Mesendoderm (in vitro differentiated cells): ENCODE measurements around the gene FKBP6. TPM values are rescaled to one million over a fixed set of nuclear protein-coding genes. Genes with fewer than 3 reads are reported as not detected.
"Not testable (repeated sequence)": the region's sequence is repeated elsewhere in the genome, so short reads cannot be mapped to it uniquely, and the experiment has no call there.

Source experiments
- DNase-seq: peaks from one replicate; pipeline ENCODE4 v3.0.0; 2013
- H2AK5ac ChIP-seq: 2 replicates; pipeline ENCODE4 v1.6.1; 2013; ENCODE audit warnings: low read length, inconsistent platforms
- H2BK120ac ChIP-seq: 2 replicates; pipeline ENCODE4 v1.6.1; 2013; ENCODE audit warnings: low read depth, mild to moderate bottlenecking, low read length, moderate library complexity, mixed read lengths
- H2BK15ac ChIP-seq: replicated peaks from 2 replicates; pipeline ENCODE4 v1.6.1; 2013; ENCODE audit warnings: low read depth, mild to moderate bottlenecking, moderate library complexity
- H2BK5ac ChIP-seq: 2 replicates; pipeline ENCODE4 v1.6.1; 2013; ENCODE audit warnings: low read length, inconsistent platforms
- H3K18ac ChIP-seq: 2 replicates; pipeline ENCODE4 v1.6.1; 2013; ENCODE audit warnings: mild to moderate bottlenecking, low read length, mixed read lengths
- H3K23ac ChIP-seq: one replicate; pipeline ENCODE4 v1.6.1; 2013; ENCODE audit warnings: low read length
- H3K27ac ChIP-seq: 2 replicates; pipeline ENCODE4 v1.5.1; 2013; ENCODE audit warnings: low read depth, mild to moderate bottlenecking, inconsistent platforms, low read length, moderate library complexity
- H3K27me3 ChIP-seq: 2 replicates; pipeline ENCODE4 v1.6.1; 2013; ENCODE audit warnings: low read length, control low read depth, mild to moderate bottlenecking, inconsistent platforms; ENCODE audit not compliant: insufficient read depth, poor library complexity
- H3K36me3 ChIP-seq: 2 replicates; pipeline ENCODE4 v1.6.1; 2013; ENCODE audit warnings: low read length, inconsistent platforms; ENCODE audit not compliant: control insufficient read depth, insufficient read depth
- H3K4ac ChIP-seq: one replicate; pipeline ENCODE4 v1.6.1; 2013; ENCODE audit warnings: low read depth, mild to moderate bottlenecking, low read length, moderate library complexity
- H3K4me1 ChIP-seq: 2 replicates; pipeline ENCODE4 v1.6.1; 2013; ENCODE audit warnings: low read depth, low read length, inconsistent platforms; ENCODE audit not compliant: control insufficient read depth
- H3K4me2 ChIP-seq: 2 replicates; pipeline ENCODE4 v1.6.1; 2013; ENCODE audit warnings: low read length
- H3K4me3 ChIP-seq: 2 replicates; pipeline ENCODE4 v1.5.1; 2013; ENCODE audit warnings: mild to moderate bottlenecking, low read length
- H3K56ac ChIP-seq: one replicate; pipeline ENCODE4 v1.6.1; 2013; ENCODE audit warnings: low read length
- H3K79me1 ChIP-seq: 2 replicates; pipeline ENCODE4 v1.6.1; 2013; ENCODE audit warnings: low read length, inconsistent platforms
- H3K79me2 ChIP-seq: 2 replicates; pipeline ENCODE4 v1.6.1; 2013; ENCODE audit warnings: mild to moderate bottlenecking, low read length; ENCODE audit not compliant: control insufficient read depth, insufficient read depth
- H3K9ac ChIP-seq: 2 replicates; pipeline ENCODE4 v1.6.1; 2013; ENCODE audit warnings: low read length, inconsistent platforms
- H4K5ac ChIP-seq: one replicate; pipeline ENCODE4 v1.6.1; 2013; ENCODE audit warnings: low read length
- H4K8ac ChIP-seq: one replicate; pipeline ENCODE4 v1.6.1; 2013; ENCODE audit warnings: low read depth, mild to moderate bottlenecking, control low read depth, low read length, moderate library complexity
- WGBS: extraction: QIAGEN DNeasy Blood & Tissue Kit; methylation state at CpG from one replicate; pipeline ENCODE4 v1.1.7; 2013; ENCODE audit warnings: low lambda C conversion rate, missing lambda C conversion rate; ENCODE audit not compliant: insufficient coverage; ENCODE audit errors: extremely low coverage; 5-methylcytosine and 5-hydroxymethylcytosine counted together
- polyA plus RNA-seq, 2 experiments: library from polyadenylated mRNA; stranded (reverse); fragments of 200-250 nt; gene quantifications; one replicate each; pipeline ENCODE4 v1.2.3, GENCODE V29; 2013

Gene FKBP6
- polyA plus RNA-seq (2013, experiment 1 of 2): 0.07 TPM
- 0.06 TPM for polyA plus RNA-seq (2013, experiment 2 of 2)

- DNase-seq, H2BK120ac ChIP-seq, H3K4me3 ChIP-seq, H4K5ac ChIP-seq, H3K4ac ChIP-seq, H3K36me3 ChIP-seq, H4K8ac ChIP-seq, H3K79me1 ChIP-seq, H3K27ac ChIP-seq, H3K79me2 ChIP-seq, H3K56ac ChIP-seq, H3K4me2 ChIP-seq, H3K18ac ChIP-seq, H3K27me3 ChIP-seq, H2BK15ac ChIP-seq, H3K4me1 ChIP-seq, H2BK5ac ChIP-seq, H3K9ac ChIP-seq, H2AK5ac ChIP-seq: not testable (repeated sequence)
- H3K23ac ChIP-seq: peak within 1 kb of the TSS; percentile 66
- no CpG with 5 or more reads among the region's 43 CpGs for WGBS
Measured at GRCh38 chr7:73327922-73328321, at the start of gene FKBP6, which contains the start of gene TRIM50. Gene FKBP6 (plus strand): TSS chr7:73328161. CDS start chr7:73328429, 268 bp downstream. Gene TRIM50 (minus strand): TSS chr7:73328082. CDS start chr7:73324787, 3,295 bp downstream.

- not testable (repeated sequence) for H3K79me1 ChIP-seq, DNase-seq, H2BK15ac ChIP-seq, H3K4me2 ChIP-seq, H3K4me1 ChIP-seq, H3K9ac ChIP-seq, H3K23ac ChIP-seq, H4K8ac ChIP-seq, H4K5ac ChIP-seq, H3K56ac ChIP-seq, H3K18ac ChIP-seq, H3K27me3 ChIP-seq, H3K79me2 ChIP-seq, H2BK120ac ChIP-seq, H2BK5ac ChIP-seq, H3K4ac ChIP-seq, H3K4me3 ChIP-seq, H2AK5ac ChIP-seq, H3K36me3 ChIP-seq, H3K27ac ChIP-seq
- no CpG with 5 or more reads among the region's 13 CpGs for WGBS
Measured at GRCh38 chr7:73297235-73297634, 30.7 kb upstream of the FKBP6 start.

GRCh38 chr7:73297706-73298105, 30.3 kb upstream of the FKBP6 start:
- DNase-seq, H3K79me2 ChIP-seq, H3K56ac ChIP-seq, H3K9ac ChIP-seq, H2AK5ac ChIP-seq, H3K79me1 ChIP-seq, H3K27ac ChIP-seq, H4K5ac ChIP-seq, H2BK15ac ChIP-seq, H3K4me3 ChIP-seq, H2BK5ac ChIP-seq, H3K4me1 ChIP-seq, H4K8ac ChIP-seq, H3K18ac ChIP-seq, H2BK120ac ChIP-seq, H3K23ac ChIP-seq, H3K4me2 ChIP-seq, H3K4ac ChIP-seq, H3K27me3 ChIP-seq, H3K36me3 ChIP-seq: not testable (repeated sequence)
- WGBS: no CpG with 5 or more reads among the region's 27 CpGs

GRCh38 chr7:73299812-73300211, 28.1 kb upstream of the FKBP6 start:
- not testable (repeated sequence) for H3K4me3 ChIP-seq, H3K27me3 ChIP-seq, DNase-seq, H2BK5ac ChIP-seq, H3K79me2 ChIP-seq, H4K5ac ChIP-seq, H3K4ac ChIP-seq, H3K4me2 ChIP-seq, H3K36me3 ChIP-seq, H3K9ac ChIP-seq, H2BK120ac ChIP-seq, H2BK15ac ChIP-seq, H3K4me1 ChIP-seq, H3K27ac ChIP-seq, H3K79me1 ChIP-seq, H3K56ac ChIP-seq, H2AK5ac ChIP-seq, H3K23ac ChIP-seq, H3K18ac ChIP-seq, H4K8ac ChIP-seq
- WGBS: no CpG with 5 or more reads among the region's 12 CpGs

GRCh38 chr7:73301108-73301507, 26.9 kb upstream of the FKBP6 start:
- H3K23ac ChIP-seq, H2BK120ac ChIP-seq, H3K4me3 ChIP-seq, H2AK5ac ChIP-seq, H4K5ac ChIP-seq, H3K56ac ChIP-seq, H3K36me3 ChIP-seq, DNase-seq, H2BK5ac ChIP-seq, H3K9ac ChIP-seq, H3K27ac ChIP-seq, H3K4me2 ChIP-seq, H3K79me2 ChIP-seq, H3K27me3 ChIP-seq, H4K8ac ChIP-seq, H2BK15ac ChIP-seq, H3K4ac ChIP-seq, H3K18ac ChIP-seq, H3K79me1 ChIP-seq, H3K4me1 ChIP-seq: not testable (repeated sequence)
- WGBS: no CpG with 5 or more reads among the region's 14 CpGs

- H3K4me1 ChIP-seq, H3K27me3 ChIP-seq, H3K56ac ChIP-seq, H3K9ac ChIP-seq, H3K27ac ChIP-seq, H3K4ac ChIP-seq, H4K5ac ChIP-seq, H2BK15ac ChIP-seq, H3K18ac ChIP-seq, H3K4me3 ChIP-seq, H3K36me3 ChIP-seq, H2AK5ac ChIP-seq, H2BK120ac ChIP-seq, H2BK5ac ChIP-seq, H3K23ac ChIP-seq, H3K4me2 ChIP-seq, DNase-seq, H3K79me1 ChIP-seq, H4K8ac ChIP-seq: not testable (repeated sequence)
- WGBS: no CpG with 5 or more reads among the region's 10 CpGs
- H3K79me2 ChIP-seq: peaks cover 11% of the 10 kb centered on the region
Measured at GRCh38 chr7:73302846-73303245, 25.1 kb upstream of the FKBP6 start.
